Mesenteric fat pad (tissue), 1 donor: ENCODE data around the gene NBEA. TPM values are rescaled to one million over a fixed set of nuclear protein-coding genes. Genes with fewer than 3 reads are reported as not detected.
"Not testable (repeated sequence)": the region's sequence is repeated elsewhere in the genome, so short reads cannot be mapped to it uniquely, and the experiment has no call there.

Experiments
- DNase-seq: peaks from one replicate; pipeline ENCODE4 v3.0.0-alpha.2; 2020; ENCODE audit warnings: low spot score
- total RNA-seq: library from RNA; stranded (reverse); fragmentation: NEBNext Ultra II Directional; extraction: Animal tissue kit (Norgen Biotek cat#: 25700); gene quantifications from one replicate; pipeline ENCODE4 v1.2.1, GENCODE V29; 2021
- donor health status: DM: yes; HTN: yes; CAD: no.

NBEA gene
- total RNA-seq, 1 donor from 2014 or later, result 3.7 TPM

DNA sequence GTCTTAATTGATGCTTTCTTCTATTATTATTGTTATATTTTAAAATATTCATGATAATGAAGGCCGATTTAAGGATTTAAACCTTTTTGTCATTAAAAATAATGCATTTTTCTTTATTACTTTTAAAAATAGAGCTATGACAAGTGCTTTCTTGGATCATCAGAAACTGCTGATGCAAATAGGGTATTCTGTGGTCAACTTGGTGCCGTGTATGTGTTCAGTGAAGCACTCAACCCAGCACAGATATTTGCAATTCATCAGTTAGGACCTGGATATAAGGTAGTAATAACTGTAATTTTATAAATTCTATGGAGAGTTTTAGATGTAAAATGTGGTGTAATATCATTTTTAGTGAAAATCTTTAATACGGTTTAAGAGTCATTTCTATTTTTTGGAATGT is 116.5 kb downstream of the NBEA start:
- not testable (repeated sequence) for DNase-seq

DNA sequence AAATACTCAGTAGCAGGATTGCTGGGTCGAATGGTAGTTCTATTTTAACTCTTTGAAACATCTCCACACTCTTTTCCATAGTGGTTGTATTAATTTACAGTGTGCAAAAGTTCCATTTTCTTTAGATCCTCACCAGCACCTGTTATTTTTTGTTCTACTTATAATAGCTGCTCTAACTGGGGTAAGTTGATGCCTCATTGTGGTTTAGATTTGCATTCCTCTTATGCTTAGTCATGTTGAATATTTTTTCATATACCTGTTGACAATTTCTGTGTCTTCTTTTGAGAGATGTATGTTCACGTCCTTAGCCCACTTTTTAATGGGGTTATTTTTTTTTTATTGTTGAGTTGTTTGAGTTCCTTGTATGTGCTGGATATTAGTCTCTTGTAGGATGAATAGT is 144.6 kb downstream of the NBEA start:
- DNase-seq, result no peak

DNA sequence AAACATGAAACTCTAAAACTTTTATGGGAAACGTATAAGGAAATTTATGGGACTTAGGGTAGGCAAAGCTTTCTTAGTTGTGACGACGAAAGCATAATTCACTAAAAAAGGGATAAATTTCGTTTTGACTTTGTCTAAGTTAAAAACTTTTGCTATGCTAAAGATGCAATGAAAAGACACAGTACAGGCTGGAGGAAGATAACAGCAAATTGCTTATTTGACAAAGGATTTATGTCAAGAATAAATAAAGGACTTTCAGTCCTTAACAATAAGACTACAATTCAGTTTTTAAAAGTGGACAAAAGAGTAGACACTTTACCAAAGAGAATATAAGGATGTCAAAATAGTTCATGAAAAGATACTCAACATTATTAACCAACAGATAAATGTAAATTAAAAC is 150.2 kb downstream of the NBEA start:
- DNase-seq, result no peak

DNA sequence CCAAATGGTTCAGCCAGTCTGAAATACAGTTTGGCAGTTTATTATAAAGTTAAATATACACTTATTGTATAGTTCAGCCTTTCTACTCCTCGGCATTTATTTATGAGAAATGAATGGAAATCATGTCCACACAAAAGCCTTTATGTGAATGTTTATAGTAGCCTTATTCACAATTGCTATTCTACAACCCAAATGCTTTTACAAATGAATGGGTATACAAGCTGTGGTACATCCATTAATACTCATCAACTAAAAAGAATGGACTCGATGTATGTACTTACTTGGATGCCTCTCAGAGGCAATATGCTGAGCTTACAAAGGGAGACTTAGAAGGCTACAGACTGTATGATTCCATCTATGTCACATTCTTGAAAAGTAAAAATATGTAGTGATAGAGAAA is 150.7 kb downstream of the NBEA start:
- no peak for DNase-seq

DNA sequence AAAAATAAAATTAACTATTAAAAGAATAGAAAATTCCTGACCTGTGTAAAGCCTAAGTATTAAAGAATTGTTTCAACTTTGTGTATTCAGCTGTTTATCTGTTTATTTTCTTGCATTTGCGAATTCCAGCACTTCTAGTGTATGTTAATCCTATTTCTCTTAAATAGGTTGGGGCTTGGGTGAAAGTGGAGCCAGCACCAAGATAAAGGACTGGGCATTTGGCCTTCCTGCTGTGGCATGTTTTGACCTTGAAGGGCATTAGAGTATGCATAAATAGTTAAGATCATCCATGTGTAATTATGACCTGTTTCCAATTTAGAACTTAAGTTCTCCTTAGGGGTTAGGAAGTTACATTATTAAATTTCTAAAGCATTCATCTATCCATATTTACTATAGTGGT is 151.3 kb downstream of the NBEA start:
- no peak for DNase-seq

DNA sequence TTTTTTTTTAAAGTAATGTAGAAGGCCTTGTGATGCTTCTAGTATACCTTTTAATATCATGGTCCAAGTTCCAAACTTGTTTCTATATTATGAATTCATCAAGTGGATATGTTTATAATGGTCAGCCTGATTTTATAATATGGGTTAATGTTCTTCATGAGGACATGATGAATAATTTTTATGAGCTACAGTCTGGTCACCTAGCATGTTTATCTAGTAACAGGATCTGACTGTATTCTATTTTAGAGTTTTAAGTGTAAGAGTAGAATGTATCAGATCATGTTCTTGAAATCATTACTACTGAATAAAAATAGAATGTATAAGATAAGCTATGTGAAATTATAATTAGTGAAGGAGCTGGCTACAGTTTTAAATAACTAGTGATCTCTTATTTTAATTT is 164.7 kb downstream of the NBEA start:
- not testable (repeated sequence) for DNase-seq

DNA sequence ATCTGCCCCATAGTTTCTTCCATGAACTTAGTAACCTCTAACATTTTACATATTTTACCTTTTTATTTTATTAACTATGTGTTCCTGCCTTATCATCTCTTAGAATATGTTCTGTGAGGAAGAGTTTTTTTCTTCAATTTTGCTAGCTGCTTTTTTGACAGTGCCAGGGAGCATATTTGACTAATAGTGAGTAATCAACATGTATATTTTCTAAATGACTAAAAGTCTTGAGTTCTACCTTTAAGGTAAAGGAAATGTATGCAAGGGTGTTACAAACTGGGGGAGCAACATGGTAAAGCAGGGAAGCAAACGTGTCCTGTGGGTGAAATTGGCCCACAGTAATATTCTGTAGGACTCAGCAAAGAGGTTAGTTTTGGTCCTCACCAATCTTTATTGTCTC is 165.5 kb downstream of the NBEA start:
- DNase-seq, result no peak

DNA sequence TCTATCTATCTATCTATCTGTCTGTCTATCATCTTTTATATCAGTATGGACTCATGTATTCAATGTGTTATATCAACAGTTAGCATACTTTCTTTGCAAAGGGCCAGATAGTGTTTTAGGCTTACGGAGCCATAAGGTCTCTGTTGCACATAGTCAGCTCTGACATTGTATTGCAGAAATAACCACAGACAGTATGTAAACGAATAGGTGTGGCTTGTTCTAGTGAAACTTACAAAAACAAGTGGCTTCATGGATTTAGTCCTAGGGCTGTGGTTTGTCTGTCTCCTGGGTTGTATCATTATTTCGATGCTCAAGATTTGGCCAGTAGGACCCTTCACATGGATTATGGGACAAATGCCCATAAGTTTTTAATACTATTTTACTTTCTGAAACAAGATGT is 171.5 kb downstream of the NBEA start:
- DNase-seq, result not testable (repeated sequence)

DNA sequence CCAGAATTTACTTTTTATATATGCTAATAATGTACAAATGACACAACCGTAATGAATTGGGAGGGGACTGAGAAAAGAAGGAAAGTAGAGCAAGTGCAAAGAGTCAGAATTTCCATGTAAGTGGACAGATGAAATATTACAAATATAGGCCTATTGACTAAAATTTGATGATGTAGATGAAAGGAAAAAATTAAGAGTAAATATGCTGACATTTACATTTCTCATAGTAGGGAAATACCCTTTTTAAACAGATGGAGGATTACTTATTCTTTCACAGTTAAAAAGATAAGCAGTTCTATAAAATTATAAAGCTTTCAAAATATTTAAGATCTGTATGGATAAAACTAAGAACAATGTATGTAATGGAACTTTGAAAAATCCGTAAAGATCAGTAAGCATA is 185.4 kb downstream of the NBEA start:
- no peak for DNase-seq

DNA sequence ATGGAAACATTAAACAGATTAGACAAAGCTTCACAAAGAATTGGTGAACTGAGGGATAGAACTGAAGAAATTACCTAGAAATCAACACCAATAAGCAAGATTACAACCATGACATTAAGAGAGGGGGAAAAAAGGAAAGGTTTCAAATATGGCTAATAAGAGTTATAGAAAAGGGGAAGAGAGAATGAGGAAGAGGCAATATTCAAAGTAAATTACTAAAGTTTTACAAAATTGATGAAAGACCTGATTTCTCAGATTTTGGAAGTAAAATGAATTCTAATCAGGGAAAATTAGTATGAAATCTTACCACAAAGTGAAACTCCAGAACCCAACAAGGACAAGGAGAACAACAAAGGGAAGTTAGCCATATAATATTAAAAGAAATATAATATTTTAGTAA is 187.4 kb downstream of the NBEA start:
- DNase-seq, result no peak

DNA sequence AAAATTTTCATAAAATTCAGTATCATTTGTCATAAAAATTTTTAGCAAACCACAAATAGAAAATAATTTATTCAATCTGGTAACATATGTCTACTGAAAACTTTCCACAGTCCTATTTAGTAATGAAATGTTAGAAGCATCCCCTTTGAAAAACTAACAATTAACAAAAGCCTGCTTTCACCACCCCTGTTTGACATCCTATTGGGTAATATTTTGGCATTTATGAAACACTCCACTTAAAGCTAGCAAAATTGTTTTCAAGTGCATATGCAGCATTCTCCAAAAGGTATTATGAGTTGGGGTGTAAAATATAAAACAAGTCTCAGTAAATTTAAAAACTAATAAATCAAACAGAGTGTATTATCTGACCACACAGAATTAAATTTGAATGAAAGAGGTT is 189.4 kb downstream of the NBEA start:
- no peak for DNase-seq

DNA sequence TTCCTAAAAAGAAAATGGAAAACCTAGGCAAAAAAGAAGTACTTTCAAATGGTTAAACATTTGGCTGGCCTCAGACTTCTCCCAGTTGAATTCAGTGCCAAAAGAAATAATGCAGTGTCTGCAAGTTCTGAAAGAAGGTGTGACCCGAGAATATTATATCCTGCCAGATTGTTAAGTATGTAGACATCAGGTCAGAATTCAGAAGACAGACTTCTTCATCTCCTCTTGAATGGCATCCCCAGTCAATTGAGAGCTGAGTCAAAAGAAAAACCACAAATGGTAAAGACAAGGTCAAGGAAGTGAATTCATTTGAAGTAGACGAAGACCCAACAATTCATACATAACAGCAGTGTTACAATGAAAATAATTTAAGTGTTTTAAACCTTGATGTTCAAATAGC is 194.5 kb downstream of the NBEA start:
- DNase-seq, result no peak

DNA sequence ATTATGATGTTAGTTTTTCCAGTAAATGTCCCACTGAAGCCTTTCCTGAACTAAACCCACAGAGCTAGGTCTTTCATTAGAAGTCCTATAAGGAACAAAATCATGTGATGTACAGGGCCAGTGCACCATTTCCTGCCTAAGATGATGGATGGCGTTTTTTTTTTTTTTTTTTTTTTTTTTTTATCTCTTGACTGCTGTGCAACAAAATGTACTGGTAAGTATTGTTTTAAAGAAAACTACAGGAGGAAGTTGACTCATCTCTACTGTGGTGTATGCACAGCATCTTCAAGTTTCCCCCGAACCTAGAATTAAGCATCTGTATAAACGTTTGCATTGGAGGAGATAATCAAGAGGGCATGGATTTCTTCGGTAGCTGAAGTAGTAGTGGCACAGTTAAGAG is 197.5 kb downstream of the NBEA start:
- no peak for DNase-seq

DNA sequence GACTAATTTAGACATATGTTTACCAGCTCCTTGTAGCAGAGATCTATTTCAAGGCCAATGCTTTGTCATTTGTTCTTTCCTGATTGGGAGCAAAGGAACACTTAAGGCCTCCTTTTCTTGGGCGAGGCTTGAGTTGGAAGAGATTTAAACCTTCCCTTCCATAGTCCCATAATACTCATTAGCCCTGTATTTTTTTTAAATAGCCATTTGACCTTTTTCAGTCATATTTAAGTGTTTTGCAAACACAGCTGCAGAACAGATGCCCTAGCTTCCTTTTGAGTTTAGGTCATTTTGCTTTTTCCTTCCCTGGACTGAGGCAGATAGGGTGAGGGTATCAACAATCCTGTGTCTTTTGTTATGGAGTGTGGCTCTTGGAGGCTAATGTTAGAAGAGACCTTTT is 198.3 kb downstream of the NBEA start:
- no peak for DNase-seq

DNA sequence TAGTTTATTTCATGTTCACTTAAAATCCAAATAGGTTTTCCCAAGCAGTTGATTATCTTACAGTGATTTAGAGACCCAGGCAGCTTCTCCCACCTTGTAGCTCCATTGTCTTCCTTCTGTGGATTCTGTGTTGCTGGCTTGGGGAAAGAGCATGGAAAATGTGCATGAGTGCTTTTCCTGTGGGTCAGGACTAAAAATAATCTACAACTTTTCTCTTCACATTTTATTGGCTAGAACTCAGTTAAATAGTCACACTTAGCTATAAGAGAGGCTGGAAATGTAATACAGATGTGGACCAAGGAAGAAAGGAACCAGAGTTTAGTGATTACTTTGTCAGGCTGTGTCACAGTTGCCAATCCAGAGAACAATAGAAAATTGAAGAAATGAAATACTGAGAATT is 198.8 kb downstream of the NBEA start:
- DNase-seq, result no peak

DNA sequence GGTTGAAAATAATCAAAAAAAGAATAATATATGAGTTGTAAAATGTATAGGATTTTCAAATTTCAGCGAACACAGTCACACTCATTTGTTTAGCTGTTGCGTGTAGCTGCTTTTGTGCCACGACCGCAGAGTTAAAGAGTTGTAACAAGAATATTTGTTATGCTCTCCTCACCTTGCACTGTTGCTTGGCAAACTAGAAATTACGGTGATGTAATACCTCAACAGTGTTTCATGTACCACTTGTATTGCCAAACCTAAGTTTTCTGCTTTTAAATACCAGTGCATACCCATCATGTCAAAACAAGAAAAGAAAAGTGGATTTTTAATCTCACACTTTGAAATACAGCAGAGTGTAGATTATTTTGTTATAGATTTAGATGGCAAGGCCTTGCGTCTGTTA is 201.1 kb downstream of the NBEA start:
- no peak for DNase-seq

DNA sequence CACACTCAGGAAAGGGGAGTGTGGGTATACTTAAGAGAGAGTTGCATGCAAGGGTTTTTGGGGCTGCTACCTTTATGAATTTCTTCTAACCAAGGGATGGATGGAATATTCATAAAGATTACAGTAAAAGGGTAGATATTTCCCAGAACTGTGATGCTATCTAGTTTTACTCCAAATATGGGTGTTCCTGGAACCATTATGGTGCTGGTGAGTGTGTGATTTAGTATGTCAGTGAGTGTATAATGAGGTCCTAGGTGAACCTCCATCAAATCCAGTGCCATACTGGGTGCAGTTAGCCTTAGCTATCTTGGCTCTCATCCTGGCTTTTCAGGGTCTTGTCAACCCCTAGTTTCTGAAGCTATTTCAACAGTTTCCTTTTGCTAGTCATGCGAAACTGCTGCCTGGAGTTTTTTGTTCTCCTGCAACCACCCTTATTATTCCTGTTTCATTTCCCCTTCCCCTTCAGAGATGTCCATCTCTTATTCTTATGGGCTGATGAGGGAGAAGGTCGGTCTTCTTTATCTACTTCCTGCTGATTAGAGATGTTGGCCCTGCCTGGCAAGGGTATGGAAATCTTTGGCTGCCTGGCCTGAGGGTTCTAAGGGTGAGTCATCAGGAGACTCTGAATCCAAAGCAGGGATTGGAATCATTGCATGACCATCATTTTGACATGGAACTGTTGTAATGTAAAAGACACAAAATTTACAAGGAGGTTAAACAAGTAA is 202.3 kb downstream of the NBEA start:
- no peak for DNase-seq

DNA sequence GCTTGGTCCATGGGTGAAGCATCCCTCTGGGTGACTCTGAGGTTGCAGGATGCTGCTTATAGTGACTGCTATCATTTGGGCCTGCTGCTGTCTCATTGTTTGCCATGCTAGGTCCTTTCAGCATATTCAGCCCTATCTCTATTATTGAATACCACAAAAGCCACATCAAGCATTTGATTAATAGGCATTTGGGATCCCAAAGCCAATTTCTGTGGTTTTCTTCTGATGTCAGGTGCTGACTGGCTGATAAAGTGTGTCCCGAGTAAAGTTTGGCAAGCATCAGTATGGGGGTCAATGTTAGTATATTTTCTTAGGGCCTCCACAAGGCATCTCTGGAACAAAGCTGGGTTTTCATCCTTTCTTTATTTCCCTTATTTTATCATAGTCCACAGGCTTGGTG is 204.6 kb downstream of the NBEA start:
- no peak for DNase-seq

DNA sequence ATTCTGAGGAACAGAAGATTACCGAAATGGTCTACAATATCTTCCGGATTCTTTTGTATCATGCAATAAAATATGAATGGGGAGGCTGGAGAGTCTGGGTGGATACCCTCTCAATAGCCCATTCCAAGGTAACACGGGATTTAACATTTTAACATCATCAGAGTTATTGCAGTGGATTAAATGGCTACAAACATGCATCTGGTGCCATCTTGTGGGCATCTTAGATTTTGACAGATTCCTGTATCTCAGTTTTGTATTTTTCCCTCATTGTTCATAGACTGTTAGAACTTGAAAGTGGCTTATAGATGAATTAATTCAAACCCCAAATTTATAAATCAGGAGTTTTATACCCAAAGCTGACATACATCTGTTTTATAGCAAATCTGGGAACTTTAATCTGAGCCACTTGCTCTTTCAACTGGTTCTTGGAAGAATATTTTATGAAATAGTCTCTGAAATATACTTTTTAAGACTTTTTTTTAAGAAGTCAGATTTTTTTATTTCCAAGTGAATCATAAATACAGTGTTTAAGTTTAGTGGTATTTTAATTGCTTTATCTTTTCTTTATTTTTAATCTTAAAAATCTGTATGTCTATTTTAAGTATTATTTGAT is 215.2 kb downstream of the NBEA start:
- no peak for DNase-seq

DNA sequence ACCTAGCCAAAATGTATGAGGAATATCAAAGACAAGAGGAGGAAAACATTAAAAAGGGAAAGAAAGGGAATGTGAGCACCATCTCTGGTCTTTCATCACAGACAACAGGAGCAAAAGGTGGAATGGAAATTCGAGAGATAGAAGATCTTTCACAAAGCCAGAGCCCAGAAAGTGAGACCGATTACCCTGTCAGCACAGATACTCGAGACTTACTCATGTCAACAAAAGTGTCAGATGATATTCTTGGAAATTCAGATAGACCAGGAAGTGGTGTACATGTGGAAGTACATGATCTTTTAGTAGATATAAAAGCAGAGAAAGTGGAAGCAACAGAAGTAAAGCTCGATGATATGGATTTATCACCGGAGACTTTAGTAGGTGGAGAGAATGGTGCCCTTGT is 217.0 kb downstream of the NBEA start:
- no peak for DNase-seq

DNA sequence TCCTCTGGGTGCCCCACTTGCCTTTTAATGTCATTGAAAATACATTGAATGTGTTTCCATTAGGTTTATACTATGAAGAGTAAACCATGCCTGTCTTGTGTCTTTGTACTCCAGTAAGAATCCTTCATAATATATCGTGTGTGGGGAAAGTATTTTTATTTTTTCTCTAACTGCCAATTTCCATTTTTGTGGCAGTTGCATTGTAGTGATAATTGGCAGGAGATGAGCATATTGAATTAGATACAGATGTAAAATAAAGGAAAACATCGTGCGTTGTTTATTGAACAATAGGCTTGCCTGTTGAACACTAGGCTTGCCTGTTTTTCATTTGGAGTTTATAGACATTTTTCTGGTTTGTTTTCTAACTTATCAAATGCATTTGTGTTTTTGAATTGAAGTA is 218.8 kb downstream of the NBEA start:
- no peak for DNase-seq

DNA sequence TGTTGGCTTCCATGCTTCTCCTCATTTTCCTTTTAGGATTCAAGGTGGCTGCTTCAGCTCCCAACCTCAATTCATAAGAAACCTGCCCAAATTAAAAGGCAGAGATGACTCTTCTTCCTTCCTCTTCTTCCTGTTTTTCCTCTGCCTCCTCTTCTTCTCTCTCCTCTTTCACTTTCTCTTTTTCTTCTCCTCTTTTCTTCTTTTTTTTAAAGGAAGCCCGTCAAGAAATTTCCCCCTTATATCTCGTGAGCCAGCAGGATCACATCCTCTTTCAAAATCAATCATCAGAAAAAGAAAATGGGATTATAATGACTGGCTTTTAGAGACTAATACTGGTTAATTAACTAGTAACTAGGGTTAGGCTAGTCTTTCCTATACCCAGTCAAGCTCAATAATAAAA is 220.3 kb downstream of the NBEA start:
- DNase-seq, result no peak

DNA sequence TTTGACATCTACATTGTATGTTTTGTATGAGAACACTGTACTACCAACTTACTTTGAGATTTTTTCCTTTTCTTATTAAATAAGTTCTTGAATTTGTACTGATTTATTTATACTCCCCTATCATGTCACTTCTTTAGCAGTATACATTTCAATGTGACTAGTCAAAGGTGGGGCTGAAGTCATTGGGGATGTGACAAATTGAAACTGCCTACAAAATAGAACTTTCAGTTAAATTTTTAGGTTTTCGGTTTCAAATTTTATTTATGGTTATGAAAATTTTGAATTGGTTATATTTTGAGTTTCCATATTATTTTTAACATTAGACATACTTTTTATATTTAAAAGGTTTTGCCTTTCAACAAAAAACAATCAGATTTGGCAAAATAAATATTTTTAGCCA is 221.6 kb downstream of the NBEA start:
- no peak for DNase-seq
